Spinal cord (tissue), 10 donors: ENCODE measurements around the gene SEMA4G. TPM values are rescaled to one million over a fixed set of nuclear protein-coding genes. Genes with fewer than 3 reads are reported as not detected.

Experiments
- DNase-seq, 6 donors: peaks; one replicate each; pipeline versions ENCODE4 v3.0.0 to v3.0.0-alpha.2; 2013 to 2015; ENCODE audit warnings: low spot score in 6 of 6, low read depth in 4 of 6
- H3K27ac ChIP-seq: one replicate; pipeline ENCODE4 v1.5.1; 2013; ENCODE audit warnings: low read depth, low read length, control low read depth
- H3K27me3 ChIP-seq: one replicate; pipeline ENCODE4 v1.6.1; 2013; ENCODE audit warnings: low read length; ENCODE audit not compliant: control insufficient read depth, insufficient read depth
- H3K36me3 ChIP-seq: one replicate; pipeline ENCODE4 v1.6.1; 2013; ENCODE audit warnings: low read length; ENCODE audit not compliant: control insufficient read depth, insufficient read depth
- H3K4me1 ChIP-seq: one replicate; pipeline ENCODE4 v1.6.1; 2013; ENCODE audit warnings: low read length; ENCODE audit not compliant: control insufficient read depth, insufficient read depth
- H3K4me3 ChIP-seq: one replicate; pipeline ENCODE4 v1.5.1; 2013; ENCODE audit warnings: low read depth, low read length, control low read depth
- H3K9me3 ChIP-seq: one replicate; pipeline ENCODE4 v1.6.1; 2013; ENCODE audit warnings: low read length; ENCODE audit not compliant: control insufficient read depth, insufficient read depth
- WGBS: methylation state at CpG from one replicate; pipeline ENCODE4 v1.1.5; 2013; ENCODE audit warnings: missing lambda C conversion rate; ENCODE audit not compliant: insufficient coverage; 5-methylcytosine and 5-hydroxymethylcytosine counted together
- polyA plus RNA-seq, 2 donors: library from polyadenylated mRNA; unstranded; fragments of 120-200 nt; gene quantifications; one replicate each; pipeline ENCODE4 v1.2.1, GENCODE V29; 2013; ENCODE audit not compliant: insufficient read length in 2 of 2
- total RNA-seq, 2 donors: library from RNA; depleted of rRNA in 1 of 2; stranded (reverse); fragments of 120-200 nt in 1 of 2; fragments of >200 nt in 1 of 2; gene quantifications; one replicate each; pipeline versions ENCODE4 v1.2.3 to v1.2.4, GENCODE V29; 2013 to 2014
- donor health status: healthy.

SEMA4G gene
- total and polyA plus RNA-seq, 4 donors = 8.6 to 72.6 (median 38.4) TPM

- H3K27ac ChIP-seq = no peak overlapping the region
- H3K9me3 ChIP-seq = no peaks in the 10 kb centered on the region
- DNase-seq = no peak
- H3K4me3 ChIP-seq = no peak overlapping the region
- no peaks in the 10 kb centered on the region for H3K4me1 ChIP-seq
- no peaks in the 10 kb centered on the region for H3K27me3 ChIP-seq
- H3K36me3 ChIP-seq = peaks cover 66% of the 10 kb centered on the region
- WGBS = 95% methylated on average over 7 of the region's 13 CpGs
Observed at GRCh38 chr10:100978121-100978900, 9.0 kb downstream of the SEMA4G start.

- Histone ChIP-seq H3K27me3 (no peaks in the 10 kb centered on the region), H3K36me3 (peaks cover 65% of the 10 kb centered on the region), H3K4me1 (no peaks in the 10 kb centered on the region), H3K9me3 (no peaks in the 10 kb centered on the region), H3K27ac (no peak overlapping the region), H3K4me3 (no peak overlapping the region)
- WGBS = 91% methylated on average over 5 of the region's 10 CpGs
- no peak for DNase-seq
Observed at GRCh38 chr10:100978901-100979195, 9.5 kb downstream of the SEMA4G start.

- WGBS = 94% methylated on average over 16 of the region's 16 CpGs
- no peaks in the 10 kb centered on the region for H3K4me1 ChIP-seq
- H3K4me3 ChIP-seq = no peak overlapping the region
- H3K9me3 ChIP-seq = no peaks in the 10 kb centered on the region
- H3K36me3 ChIP-seq = peaks cover 70% of the 10 kb centered on the region
- no peak overlapping the region for H3K27ac ChIP-seq
- no peaks in the 10 kb centered on the region for H3K27me3 ChIP-seq
- no peak for DNase-seq
Observed at GRCh38 chr10:100979791-100980272, 10.5 kb downstream of the SEMA4G start.

DNA sequence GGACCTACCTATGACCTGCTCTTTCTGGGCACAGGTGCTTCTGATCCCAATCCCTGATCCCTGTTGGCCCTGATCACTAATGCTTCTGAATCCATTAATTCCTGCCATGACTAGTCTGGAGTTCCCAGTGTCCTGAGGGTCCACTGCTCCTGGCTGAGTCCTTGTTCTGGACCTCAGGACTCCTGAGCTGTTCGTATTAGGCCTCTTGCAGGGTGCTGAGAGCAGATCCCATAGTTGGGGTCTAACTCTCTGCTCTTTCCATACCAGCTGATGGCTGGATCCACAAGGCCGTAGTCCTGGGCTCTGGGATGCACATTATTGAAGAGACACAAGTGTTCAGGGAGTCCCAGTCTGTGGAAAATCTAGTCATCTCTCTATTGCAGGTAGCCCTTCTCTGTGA is 11.0 kb downstream of the SEMA4G start:
- 100% methylated on average over 2 of the region's 2 CpGs for WGBS
- no peak overlapping the region for H3K27ac ChIP-seq
- no peaks in the 10 kb centered on the region for H3K4me1 ChIP-seq
- H3K36me3 ChIP-seq = peaks cover 75% of the 10 kb centered on the region
- no peak for DNase-seq
- no peaks in the 10 kb centered on the region for H3K27me3 ChIP-seq
- H3K9me3 ChIP-seq = no peaks in the 10 kb centered on the region
- no peak overlapping the region for H3K4me3 ChIP-seq

GRCh38 chr10:100980711-100981110 is 11.4 kb downstream of the SEMA4G start:
- Histone ChIP-seq H3K36me3 (peaks cover 77% of the 10 kb centered on the region), H3K4me1 (peaks cover under 1% of the 10 kb centered on the region), H3K27me3 (no peaks in the 10 kb centered on the region), H3K27ac (no peak overlapping the region), H3K4me3 (no peak overlapping the region), H3K9me3 (no peaks in the 10 kb centered on the region)
- WGBS = 96% methylated on average over 7 of the region's 7 CpGs
- DNase-seq = no peak

- no peak overlapping the region for H3K4me3 ChIP-seq
- H3K27ac ChIP-seq = no peak overlapping the region
- H3K4me1 ChIP-seq = peaks cover 4% of the 10 kb centered on the region
- H3K9me3 ChIP-seq = no peaks in the 10 kb centered on the region
- no peak for DNase-seq
- H3K27me3 ChIP-seq = no peaks in the 10 kb centered on the region
- peaks cover 79% of the 10 kb centered on the region for H3K36me3 ChIP-seq
- 100% methylated on average over 2 of the region's 5 CpGs for WGBS
Observed at GRCh38 chr10:100981178-100981772, 12.0 kb downstream of the SEMA4G start.

- 93% methylated on average over 14 of the region's 24 CpGs for WGBS
Observed at GRCh38 chr10:100982916-100983830, 13.9 kb downstream of the SEMA4G start.

DNA sequence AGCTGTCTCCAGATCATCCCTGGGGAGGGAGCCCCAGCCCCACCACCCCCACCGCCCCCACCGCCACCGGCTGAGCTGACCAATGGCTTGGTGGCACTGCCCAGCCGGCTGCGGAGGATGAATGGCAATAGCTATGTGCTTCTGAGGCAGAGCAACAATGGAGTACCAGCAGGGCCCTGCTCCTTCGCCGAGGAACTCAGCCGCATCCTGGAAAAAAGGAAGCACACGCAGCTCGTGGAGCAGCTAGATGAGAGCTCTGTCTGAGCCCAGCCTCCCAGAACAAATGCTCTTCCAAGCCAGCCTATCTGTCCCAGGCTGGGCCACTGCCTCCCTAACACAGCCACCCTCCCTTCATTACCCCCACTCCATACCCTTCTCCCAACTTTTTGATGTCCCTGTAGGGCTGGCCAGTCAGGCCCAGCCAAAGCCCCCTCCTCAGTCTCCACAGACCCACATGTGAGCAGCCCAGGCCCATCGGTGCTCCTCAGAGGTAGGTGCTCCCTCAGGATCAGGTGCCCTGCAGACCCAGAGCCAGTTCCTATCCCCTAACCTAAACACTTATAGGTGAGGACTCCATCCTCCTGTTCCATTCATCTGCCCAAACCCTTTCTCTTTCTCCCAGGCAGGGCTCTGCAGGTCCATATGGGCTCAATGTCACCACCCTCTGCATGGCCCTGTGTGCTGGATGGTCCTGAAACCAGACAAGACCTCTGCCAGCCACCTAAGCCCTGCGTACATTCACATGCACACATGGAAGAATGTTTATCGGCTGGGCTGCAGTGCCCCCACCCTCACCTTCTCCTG is 14.8 kb downstream of the SEMA4G start:
- DNase-seq = no peak
- 83% methylated on average over 11 of the region's 13 CpGs for WGBS
- Histone ChIP-seq H3K27me3 (no peaks in the 10 kb centered on the region), H3K4me3 (no peak overlapping the region), H3K4me1 (peaks cover 30% of the 10 kb centered on the region), H3K36me3 (peaks cover 74% of the 10 kb centered on the region), H3K27ac (no peak overlapping the region), H3K9me3 (no peaks in the 10 kb centered on the region)

More at GRCh38 chr10:100982916-100983830, 13.9 kb downstream of the SEMA4G start:
- Histone ChIP-seq H3K4me1 (peaks cover 21% of the 10 kb centered on the region), H3K4me3 (no peak overlapping the region), H3K36me3 (peaks cover 78% of the 10 kb centered on the region), H3K27ac (no peak overlapping the region), H3K27me3 (no peaks in the 10 kb centered on the region), H3K9me3 (no peaks in the 10 kb centered on the region)
- DNase-seq = no peak

DNA sequence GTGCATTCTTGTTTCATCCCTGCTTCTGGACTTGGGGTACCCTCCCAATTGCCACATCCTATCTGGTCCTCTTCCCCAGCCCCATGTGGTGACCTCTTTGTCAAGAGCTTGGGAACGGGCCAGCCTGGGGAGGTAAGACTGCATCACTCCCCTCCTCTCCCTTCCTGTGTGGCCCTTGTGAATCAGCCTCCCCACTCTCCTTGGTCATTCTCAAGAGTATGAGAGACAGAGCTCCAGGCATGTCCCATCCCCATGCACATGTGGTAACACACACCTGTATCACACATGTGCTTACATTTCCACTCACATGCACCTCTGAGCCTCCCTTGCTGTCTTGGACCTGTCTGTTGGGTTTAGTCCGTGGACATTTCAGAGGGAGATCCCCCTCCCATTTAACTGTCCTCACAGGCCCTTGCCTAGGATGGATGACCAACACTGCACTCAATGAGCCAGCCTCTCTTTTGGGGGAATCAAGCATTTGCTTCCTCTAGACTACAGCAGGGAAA is 15.4 kb downstream of the SEMA4G start:
- Histone ChIP-seq H3K36me3 (peaks cover 74% of the 10 kb centered on the region), H3K27me3 (no peaks in the 10 kb centered on the region), H3K27ac (no peak overlapping the region), H3K4me1 (peaks cover 30% of the 10 kb centered on the region), H3K4me3 (no peak overlapping the region), H3K9me3 (no peaks in the 10 kb centered on the region)
- no peak for DNase-seq
- 96% methylated on average over 2 of the region's 2 CpGs for WGBS
